HepG2 (cell line): ENCODE measurements around the gene RPAP3. TPM values are rescaled to one million over a fixed set of nuclear protein-coding genes. Genes with fewer than 3 reads are reported as not detected.

ENCODE experiments used
- BCLAF1 ChIP-seq: fragments of 450-650 bp; IDR thresholded peaks from 2 replicates; pipeline ENCODE4 v1.6.1; 2017; ENCODE audit warnings: mild to moderate bottlenecking
- KDM2A ChIP-seq: sonication (generic); formaldehyde crosslinking; IDR thresholded peaks from 2 replicates; pipeline ENCODE4 v1.4.0; 2020; ENCODE audit warnings: low read depth, missing genetic modification reagents, borderline replicate concordance
- SMC3 ChIP-seq: IDR thresholded peaks from 2 replicates; pipeline ENCODE4 v1.6.1; 2011; ENCODE audit warnings: low read length, improper control_type of control experiment
- ZC3H4 ChIP-seq: sonication (generic); formaldehyde crosslinking; IDR thresholded peaks from 2 replicates; pipeline ENCODE4 v1.4.0; 2020; ENCODE audit warnings: missing genetic modification reagents, borderline replicate concordance
- ZIK1 ChIP-seq: sonication (generic); formaldehyde crosslinking; IDR thresholded peaks from 2 replicates; pipeline ENCODE4 v1.5.0; 2020; ENCODE audit warnings: mild to moderate bottlenecking, low read depth, missing genetic modification reagents, borderline replicate concordance
- ZNF407 ChIP-seq: sonication (generic); formaldehyde crosslinking; IDR thresholded peaks from one replicate; pipeline ENCODE4 v1.5.1; 2020; ENCODE audit warnings: mild to moderate bottlenecking, missing genetic modification reagents; ENCODE audit errors: not compliant biosample characterization
- ZNF460 ChIP-seq: sonication (generic); formaldehyde crosslinking; IDR thresholded peaks from 2 replicates; pipeline ENCODE4 v1.5.1; 2020; ENCODE audit warnings: missing genetic modification reagents, mild to moderate bottlenecking, borderline replicate concordance
- ZSCAN21 ChIP-seq: sonication (generic); formaldehyde crosslinking; IDR thresholded peaks from 2 replicates; pipeline ENCODE4 v1.8.0; 2022; ENCODE audit warnings: mild to moderate bottlenecking, missing genetic modification reagents, moderate library complexity, borderline replicate concordance
- polyA plus RNA-seq, 8 experiments: library from polyadenylated mRNA; depleted of rRNA in 3 of 8; stranded (reverse) in 7 of 8; unstranded in 1 of 8; fragments of >200 nt; fragmentation: Illumina TruSeq in 4 of 8; extraction: Trizol in 4 of 8; gene quantifications; 2 replicates each; pipeline versions ENCODE4 v1.2.1 to v1.2.3, GENCODE V29; 2011 to 2016; ENCODE audit warnings: low read depth in 4 of 8, missing spikeins in 1 of 8, mixed read lengths in 1 of 8; ENCODE audit not compliant: insufficient read depth in 1 of 8
- total RNA-seq, 5 experiments: library from RNA; depleted of rRNA; stranded (reverse); fragments of >200 nt; fragmentation: Illumina TruSeq; extraction: Trizol; gene quantifications; 2 replicates each; pipeline ENCODE4 v1.2.3, GENCODE V29; 2016; ENCODE audit warnings: low read depth in 1 of 5
- TF ChIP-seq, protein P1 (sequence below): sonication (generic); formaldehyde crosslinking; IDR thresholded peaks from 2 replicates; pipeline ENCODE4 v1.5.0; 2020; ENCODE audit warnings: mild to moderate bottlenecking, low read depth, missing genetic modification reagents, borderline replicate concordance
- TF ChIP-seq, protein P2 (sequence below): sonication (generic); formaldehyde crosslinking; IDR thresholded peaks from 2 replicates; pipeline ENCODE4 v1.4.0; 2020; ENCODE audit warnings: missing genetic modification reagents

The RPAP3 gene
- total and polyA plus RNA-seq, 2 of the 13 experiments (the other 11 are each of a cell fraction or from before 2014, with no cell fraction given): 8.8 to 32.8 TPM

DNA sequence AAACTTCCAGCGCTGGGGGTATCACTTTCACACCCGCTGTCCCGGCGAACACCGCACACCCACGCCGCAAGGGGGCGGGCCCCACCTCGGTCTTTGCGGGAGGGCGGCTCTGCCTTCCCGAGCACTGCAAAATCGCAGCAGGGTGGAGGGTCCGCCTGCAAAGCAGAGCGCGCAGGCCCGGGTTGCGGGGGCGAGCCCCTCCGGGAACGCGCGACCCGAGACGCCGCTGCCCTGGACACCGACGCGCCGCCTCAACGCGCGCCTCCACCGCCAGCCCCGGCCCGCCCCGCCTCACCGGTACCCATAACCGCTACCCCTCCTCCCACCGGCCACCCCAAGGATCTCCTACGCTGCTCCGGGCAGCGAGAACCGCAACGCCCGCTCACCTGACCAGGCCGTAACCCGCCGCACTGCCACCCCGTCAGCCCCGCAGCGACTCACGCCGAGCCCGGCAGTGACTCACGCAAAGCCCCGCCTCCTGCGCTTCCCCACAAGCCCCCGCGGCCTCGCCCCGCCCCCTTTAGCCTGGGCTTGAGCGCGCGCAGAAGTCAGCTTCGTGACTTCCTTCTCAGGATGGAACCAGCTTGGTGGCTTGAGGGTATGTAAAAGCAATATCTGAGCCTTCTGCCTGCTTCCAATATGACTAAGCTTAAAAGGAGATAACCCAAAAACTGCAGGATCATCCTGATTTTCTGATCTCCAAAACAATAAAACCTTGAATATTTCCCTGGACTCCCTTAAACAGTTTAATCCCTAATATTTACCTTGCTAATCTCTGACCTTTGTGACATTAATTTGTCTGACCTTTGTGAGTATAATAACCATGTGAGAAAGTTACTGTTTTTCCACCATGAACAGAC, at the start of gene RPAP3 (continued):
- no peak for TF ChIP-seq ZNF407 (CRISPR knock-in tag)
- TF ChIP-seq, protein P1, sequence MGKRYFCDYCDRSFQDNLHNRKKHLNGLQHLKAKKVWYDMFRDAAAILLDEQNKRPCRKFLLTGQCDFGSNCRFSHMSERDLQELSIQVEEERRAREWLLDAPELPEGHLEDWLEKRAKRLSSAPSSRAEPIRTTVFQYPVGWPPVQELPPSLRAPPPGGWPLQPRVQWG: no peak
- TF ChIP-seq KDM2A (CRISPR knock-in tag): peak; percentile 87
- TF ChIP-seq SMC3: no peak
- TF ChIP-seq ZSCAN21 (CRISPR knock-in tag): peak; percentile 88; the same call in 1 of the 2 replicates
- TF ChIP-seq ZC3H4 (CRISPR knock-in tag): no peak
- no peak for TF ChIP-seq BCLAF1
- TF ChIP-seq, protein P2, sequence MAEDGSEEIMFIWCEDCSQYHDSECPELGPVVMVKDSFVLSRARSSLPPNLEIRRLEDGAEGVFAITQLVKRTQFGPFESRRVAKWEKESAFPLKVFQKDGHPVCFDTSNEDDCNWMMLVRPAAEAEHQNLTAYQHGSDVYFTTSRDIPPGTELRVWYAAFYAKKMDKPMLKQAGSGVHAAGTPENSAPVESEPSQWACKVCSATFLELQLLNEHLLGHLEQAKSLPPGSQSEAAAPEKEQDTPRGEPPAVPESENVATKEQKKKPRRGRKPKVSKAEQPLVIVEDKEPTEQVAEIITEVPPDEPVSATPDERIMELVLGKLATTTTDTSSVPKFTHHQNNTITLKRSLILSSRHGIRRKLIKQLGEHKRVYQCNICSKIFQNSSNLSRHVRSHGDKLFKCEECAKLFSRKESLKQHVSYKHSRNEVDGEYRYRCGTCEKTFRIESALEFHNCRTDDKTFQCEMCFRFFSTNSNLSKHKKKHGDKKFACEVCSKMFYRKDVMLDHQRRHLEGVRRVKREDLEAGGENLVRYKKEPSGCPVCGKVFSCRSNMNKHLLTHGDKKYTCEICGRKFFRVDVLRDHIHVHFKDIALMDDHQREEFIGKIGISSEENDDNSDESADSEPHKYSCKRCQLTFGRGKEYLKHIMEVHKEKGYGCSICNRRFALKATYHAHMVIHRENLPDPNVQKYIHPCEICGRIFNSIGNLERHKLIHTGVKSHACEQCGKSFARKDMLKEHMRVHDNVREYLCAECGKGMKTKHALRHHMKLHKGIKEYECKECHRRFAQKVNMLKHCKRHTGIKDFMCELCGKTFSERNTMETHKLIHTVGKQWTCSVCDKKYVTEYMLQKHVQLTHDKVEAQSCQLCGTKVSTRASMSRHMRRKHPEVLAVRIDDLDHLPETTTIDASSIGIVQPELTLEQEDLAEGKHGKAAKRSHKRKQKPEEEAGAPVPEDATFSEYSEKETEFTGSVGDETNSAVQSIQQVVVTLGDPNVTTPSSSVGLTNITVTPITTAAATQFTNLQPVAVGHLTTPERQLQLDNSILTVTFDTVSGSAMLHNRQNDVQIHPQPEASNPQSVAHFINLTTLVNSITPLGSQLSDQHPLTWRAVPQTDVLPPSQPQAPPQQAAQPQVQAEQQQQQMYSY (CRISPR knock-in tag): no peak; the same call in 1 of the 2 replicates
- no peak for TF ChIP-seq ZNF460 (CRISPR knock-in tag)
- no peak for TF ChIP-seq ZIK1 (CRISPR knock-in tag)
